GM23248 (cell line): ENCODE results near the gene OR7C2. TPM values are rescaled to one million over a fixed set of nuclear protein-coding genes. Genes with fewer than 3 reads are reported as not detected.

Source experiments
- DNase-seq: peaks from one replicate; pipeline ENCODE4 v3.0.0-alpha.2; 2015
- H2AFZ ChIP-seq: fragments of 200-600 bp; sonication (generic); 2 replicates; pipeline ENCODE4 v1.6.1; 2016; ENCODE audit warnings: antibody characterized with exemption
- H3F3A ChIP-seq: fragments of 200-600 bp; sonication (generic); 2 replicates; pipeline ENCODE4 v1.6.1; 2016; ENCODE audit warnings: mild to moderate bottlenecking, antibody characterized with exemption, mixed run types; ENCODE audit not compliant: insufficient read depth
- H3K27ac ChIP-seq: fragments of 200-600 bp; sonication (generic); 2 replicates; pipeline ENCODE4 v1.5.1; 2016; ENCODE audit warnings: mild to moderate bottlenecking
- H3K27me3 ChIP-seq: fragments of 200-600 bp; sonication (generic); replicated peaks from 2 replicates; pipeline ENCODE4 v1.6.1; 2016; ENCODE audit warnings: mild to moderate bottlenecking; ENCODE audit not compliant: insufficient read depth
- H3K36me3 ChIP-seq: fragments of 200-600 bp; sonication (generic); 2 replicates; pipeline ENCODE4 v1.6.1; 2016; ENCODE audit warnings: low read depth, mild to moderate bottlenecking
- H3K4me1 ChIP-seq: fragments of 200-600 bp; sonication (generic); 2 replicates; pipeline ENCODE4 v1.6.1; 2016; ENCODE audit warnings: mild to moderate bottlenecking; ENCODE audit not compliant: insufficient read depth
- H3K4me2 ChIP-seq: fragments of 200-600 bp; sonication (generic); one replicate; pipeline ENCODE4 v1.6.1; 2016; ENCODE audit warnings: mild to moderate bottlenecking; ENCODE audit not compliant: unreplicated experiment
- H3K4me3 ChIP-seq: fragments of 200-600 bp; sonication (generic); 2 replicates; pipeline ENCODE4 v1.5.1; 2016; ENCODE audit warnings: mild to moderate bottlenecking
- H3K79me2 ChIP-seq: fragments of 200-600 bp; sonication (generic); 2 replicates; pipeline ENCODE4 v1.6.1; 2016; ENCODE audit warnings: mild to moderate bottlenecking; ENCODE audit not compliant: insufficient read depth
- H3K9ac ChIP-seq: fragments of 200-600 bp; sonication (generic); 2 replicates; pipeline ENCODE4 v1.6.1; 2016; ENCODE audit warnings: mild to moderate bottlenecking
- H3K9me2 ChIP-seq: fragments of 200-600 bp; sonication (generic); 2 replicates; pipeline ENCODE4 v1.6.1; 2016; ENCODE audit warnings: mixed run types, mild to moderate bottlenecking, moderate library complexity; ENCODE audit not compliant: insufficient read depth
- H3K9me3 ChIP-seq: fragments of 200-600 bp; sonication (generic); one replicate; pipeline ENCODE4 v1.6.1; 2017; ENCODE audit warnings: low read depth
- H4K20me1 ChIP-seq: fragments of 200-600 bp; sonication (generic); 2 replicates; pipeline ENCODE4 v1.6.0; 2016; ENCODE audit not compliant: insufficient read depth
- EZH2 ChIP-seq: fragments of 200-600 bp; sonication (generic); IDR thresholded peaks from 2 replicates; pipeline ENCODE4 v1.6.1; 2018; ENCODE audit warnings: antibody characterized with exemption, mild to moderate bottlenecking; ENCODE audit not compliant: insufficient read depth, poor library complexity, severe bottlenecking
- EZH2phosphoT487 ChIP-seq: fragments of 200-600 bp; sonication (generic); IDR thresholded peaks from 2 replicates; pipeline ENCODE4 v1.6.1; 2018; ENCODE audit warnings: antibody characterized with exemption, moderate library complexity, mild to moderate bottlenecking, low read depth; ENCODE audit not compliant: insufficient read depth
- WGBS, 2 experiments: methylation state at CpG; one replicate each; pipeline ENCODE4 v1.1.6; 2015 to 2017; ENCODE audit warnings: low lambda C conversion rate in 2 of 2, low coverage in 1 of 2; ENCODE audit errors: missing lambda C conversion rate in 2 of 2; 5-methylcytosine and 5-hydroxymethylcytosine counted together
- in situ Hi-C: fragments of 300-500 bp; cut with MboI; formaldehyde crosslinking; loops from 2 replicates; pipeline ENCODE4 v1.15.0; 2020
- polyA plus RNA-seq: library from polyadenylated mRNA; unstranded; fragments of >200 nt; fragmentation: Nextera tagmentation; extraction: Ambion mirVana; gene quantifications from 2 replicates; pipeline ENCODE4 v1.2.1, GENCODE V29; 2016
- total RNA-seq: library from RNA; depleted of rRNA; stranded (reverse); fragments of >200 nt; shearing (Covaris generic); gene quantifications from 2 replicates; pipeline ENCODE4 v1.2.3, GENCODE V29; 2014

Gene OR7C2
- total and polyA plus RNA-seq, 2 experiments from 2014 or later, result not detected

- Histone ChIP-seq H3K9ac (no peak overlapping the region), H3K27me3 (no peaks in the 10 kb centered on the region), H3K4me2 (no peak overlapping the region), H4K20me1 (no peaks in the 10 kb centered on the region), H3K9me3 (no peaks in the 10 kb centered on the region), H3K79me2 (no peaks in the 10 kb centered on the region), H3K4me1 (no peaks in the 10 kb centered on the region), H3K9me2 (no peaks in the 10 kb centered on the region), H2AFZ (no peak overlapping the region), H3F3A (no peaks in the 10 kb centered on the region), H3K27ac (no peak overlapping the region), H3K4me3 (no peak overlapping the region), H3K36me3 (no peaks in the 10 kb centered on the region)
- in situ Hi-C loops, result no loop called here
- TF ChIP-seq EZH2phosphoT487 (no peak), EZH2 (no peak)
- DNase-seq, result no peak
- 4 to 17% methylated on average over 1 of the region's 1 CpG for WGBS, 2 experiments
Measured at GRCh38 chr19:14959263-14959662, 18.0 kb downstream of the OR7C2 start.

- Histone ChIP-seq H3K4me2 (no peak overlapping the region), H3K4me3 (no peak overlapping the region), H3K9ac (no peak overlapping the region), H2AFZ (no peak overlapping the region), H3K4me1 (no peaks in the 10 kb centered on the region), H4K20me1 (no peaks in the 10 kb centered on the region), H3K36me3 (no peaks in the 10 kb centered on the region), H3K79me2 (no peaks in the 10 kb centered on the region), H3F3A (no peaks in the 10 kb centered on the region), H3K9me3 (no peaks in the 10 kb centered on the region), H3K27ac (no peak overlapping the region), H3K9me2 (no peaks in the 10 kb centered on the region), H3K27me3 (no peaks in the 10 kb centered on the region)
- WGBS, 2 experiments, result 43 to 44% methylated on average over 24 of the region's 24 CpGs
- no peak for DNase-seq
- TF ChIP-seq EZH2phosphoT487, result no peak
- TF ChIP-seq EZH2, result no peak
- in situ Hi-C loops, result no loop called here
Measured at GRCh38 chr19:14961956-14962685, 20.8 kb downstream of the OR7C2 start.

GRCh38 chr19:14968247-14968646 lies 27.0 kb downstream of the OR7C2 start:
- H3K4me3 ChIP-seq, result no peak overlapping the region
- TF ChIP-seq EZH2, result no peak
- TF ChIP-seq EZH2phosphoT487, result no peak
- in situ Hi-C loops, result no loop called here
- no peaks in the 10 kb centered on the region for H3K9me2 ChIP-seq
- H2AFZ ChIP-seq, result no peak overlapping the region
- no peaks in the 10 kb centered on the region for H3K27me3 ChIP-seq
- no peaks in the 10 kb centered on the region for H3F3A ChIP-seq
- H3K9me3 ChIP-seq, result no peaks in the 10 kb centered on the region
- H3K79me2 ChIP-seq, result no peaks in the 10 kb centered on the region
- no peak for DNase-seq
- no peaks in the 10 kb centered on the region for H4K20me1 ChIP-seq
- H3K4me1 ChIP-seq, result no peaks in the 10 kb centered on the region
- no peaks in the 10 kb centered on the region for H3K36me3 ChIP-seq
- H3K27ac ChIP-seq, result no peak overlapping the region
- no peak overlapping the region for H3K4me2 ChIP-seq
- H3K9ac ChIP-seq, result no peak overlapping the region
- 53 to 60% methylated on average over 13 to 14 of the region's 14 CpGs for WGBS, 2 experiments

- H3K9me2 ChIP-seq, result no peaks in the 10 kb centered on the region
- in situ Hi-C loops, result no loop called here
- no peak overlapping the region for H2AFZ ChIP-seq
- no peaks in the 10 kb centered on the region for H3K36me3 ChIP-seq
- no peaks in the 10 kb centered on the region for H4K20me1 ChIP-seq
- no peak overlapping the region for H3K27ac ChIP-seq
- no peaks in the 10 kb centered on the region for H3F3A ChIP-seq
- H3K4me3 ChIP-seq, result no peak overlapping the region
- H3K79me2 ChIP-seq, result no peaks in the 10 kb centered on the region
- no peaks in the 10 kb centered on the region for H3K27me3 ChIP-seq
- H3K9me3 ChIP-seq, result no peaks in the 10 kb centered on the region
- no peaks in the 10 kb centered on the region for H3K4me1 ChIP-seq
- WGBS, 2 experiments, result 30 to 36% methylated on average over 7 of the region's 7 CpGs
- DNase-seq, result no peak
- no peak overlapping the region for H3K9ac ChIP-seq
- TF ChIP-seq EZH2phosphoT487, result no peak
- no peak for TF ChIP-seq EZH2
- H3K4me2 ChIP-seq, result no peak overlapping the region
Measured at GRCh38 chr19:14971474-14971873, 30.2 kb downstream of the OR7C2 start.
